SHP77 treated with DMSO at 0.1 percent for 48 hours (cell line): ENCODE data around the gene HEATR1.
"Not testable (repeated sequence)": the region's sequence is repeated elsewhere in the genome, so short reads cannot be mapped to it uniquely, and the experiment has no call there.

ENCODE experiments used
- DNase-seq: peaks from one replicate; lab custom pipeline; 2025; lab: John Stamatoyannopoulos, UW

Gene HEATR1

DNA sequence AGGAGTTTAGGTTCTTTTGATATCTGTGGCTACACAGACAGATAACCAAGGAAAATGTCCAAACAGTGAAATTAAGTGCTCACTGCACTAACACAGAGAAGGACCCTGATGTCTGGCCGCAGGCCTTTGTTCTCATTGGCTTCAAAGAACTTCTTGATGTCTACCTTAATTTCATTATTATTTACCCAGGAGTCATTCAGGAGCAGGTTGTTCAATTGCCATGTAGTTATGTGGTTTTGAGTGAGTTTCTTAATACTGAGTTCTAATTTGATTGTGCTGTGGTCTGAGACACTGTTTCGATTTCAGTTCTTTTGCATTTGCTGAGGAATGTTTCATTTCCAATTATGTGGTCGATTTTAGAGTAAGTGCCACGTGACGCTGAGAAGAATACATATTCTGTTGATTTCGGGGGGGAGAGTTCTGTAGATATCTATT lies 95.7 kb downstream of the HEATR1 start:
- no peak for DNase-seq

DNA sequence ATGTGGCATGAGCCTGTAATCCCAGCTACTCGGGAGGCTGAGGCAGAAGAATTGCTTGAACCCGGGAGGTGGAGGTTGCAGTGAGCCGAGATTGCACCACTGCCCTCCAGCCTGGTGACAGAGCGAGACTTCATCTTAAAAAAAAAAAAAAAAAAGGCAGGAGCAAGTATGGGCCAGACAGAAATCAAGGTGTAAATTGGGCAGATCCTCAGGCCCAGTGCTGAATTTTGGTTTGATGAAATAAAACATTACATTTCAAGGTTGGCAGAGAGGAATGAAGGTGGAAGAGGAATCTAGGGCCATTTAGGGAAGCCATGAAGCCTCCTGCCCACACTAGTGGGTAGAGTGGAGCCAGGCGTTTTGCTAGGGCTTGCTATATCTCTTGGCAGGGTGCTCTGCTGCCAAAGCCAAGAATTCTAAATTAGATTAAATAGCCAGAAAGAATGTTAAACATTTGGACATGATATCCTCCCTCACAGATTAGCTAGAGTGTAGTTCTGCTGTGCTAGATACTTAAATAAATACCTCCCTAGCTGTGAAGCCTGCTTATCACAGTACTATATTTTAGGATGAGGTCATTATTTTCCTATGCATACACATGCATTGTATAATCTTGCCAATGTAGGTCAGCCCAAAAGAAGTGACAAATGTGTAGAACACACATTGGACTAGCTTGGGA lies 97.2 kb downstream of the HEATR1 start:
- DNase-seq, result no peak

DNA sequence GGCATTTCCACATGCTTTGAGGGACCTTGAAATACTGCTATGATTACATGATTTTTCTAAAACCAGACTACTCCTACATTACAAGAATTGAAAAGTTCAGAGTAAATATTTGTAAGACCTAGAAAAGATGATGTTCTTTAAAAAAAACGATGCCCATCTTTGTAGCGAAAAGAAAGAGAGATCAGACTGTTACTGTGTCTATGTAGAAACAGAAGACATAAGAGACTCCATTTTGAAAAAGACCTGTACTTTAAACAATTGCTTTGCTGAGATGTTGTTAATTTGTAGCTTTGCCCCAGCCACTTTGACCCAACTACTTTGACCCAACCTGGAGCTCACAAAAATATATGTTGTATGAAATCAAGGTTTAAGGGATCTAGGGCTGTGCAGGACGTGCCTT lies 100.0 kb downstream of the HEATR1 start:
- not testable (repeated sequence) for DNase-seq

DNA sequence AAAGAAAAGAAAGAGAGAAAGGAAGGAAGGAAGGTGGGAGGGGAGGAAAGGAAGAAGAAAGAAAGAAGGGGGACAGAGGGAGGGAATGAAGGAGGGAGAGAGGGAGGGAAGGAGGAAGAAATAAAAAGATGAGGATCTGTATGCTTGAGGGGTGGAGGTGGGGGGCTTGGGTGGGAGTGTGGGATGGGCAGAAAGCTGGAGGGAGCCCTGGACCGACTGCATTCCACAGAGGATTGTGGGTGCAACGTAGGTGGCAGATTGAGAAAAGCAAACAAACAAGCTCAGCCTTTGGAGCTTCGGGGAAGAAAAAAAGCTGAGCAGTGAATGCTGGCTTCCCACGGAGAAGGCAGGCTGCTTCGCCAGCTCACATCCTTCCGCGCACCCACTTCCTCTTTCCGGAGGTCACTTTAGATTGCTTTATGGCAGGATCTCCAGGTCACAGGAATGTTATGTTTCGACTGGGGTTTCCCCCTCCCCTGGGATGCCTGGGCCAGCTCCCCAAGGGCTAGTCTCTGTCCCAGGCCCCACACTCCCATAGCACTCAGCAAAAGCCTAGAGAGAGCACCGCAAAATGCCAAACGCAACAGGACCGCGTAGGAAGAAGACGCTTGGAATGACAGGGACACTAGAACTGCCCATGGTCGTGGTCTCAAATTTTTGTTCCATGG lies 101.2 kb downstream of the HEATR1 start:
- DNase-seq, result no peak

DNA sequence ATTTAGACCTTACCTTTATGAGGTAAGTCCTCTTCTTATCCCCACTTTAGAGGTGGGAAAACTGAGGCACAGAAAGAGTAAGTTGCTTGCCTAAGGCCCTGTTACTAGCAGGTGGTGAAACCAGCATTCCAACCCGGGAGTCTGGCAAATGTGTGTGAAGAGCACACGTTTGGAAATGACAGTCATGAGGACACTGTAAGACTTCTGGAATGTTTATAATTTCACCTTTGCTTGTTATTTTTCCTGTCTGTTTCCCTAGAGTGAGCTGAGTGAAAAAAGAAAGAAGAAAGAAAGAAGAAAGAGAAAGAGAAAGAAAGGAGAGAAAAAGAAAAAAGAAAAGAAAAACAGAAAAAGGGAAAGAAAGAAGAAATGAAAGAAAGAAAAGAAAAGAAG lies 101.7 kb downstream of the HEATR1 start:
- DNase-seq, result no peak

DNA sequence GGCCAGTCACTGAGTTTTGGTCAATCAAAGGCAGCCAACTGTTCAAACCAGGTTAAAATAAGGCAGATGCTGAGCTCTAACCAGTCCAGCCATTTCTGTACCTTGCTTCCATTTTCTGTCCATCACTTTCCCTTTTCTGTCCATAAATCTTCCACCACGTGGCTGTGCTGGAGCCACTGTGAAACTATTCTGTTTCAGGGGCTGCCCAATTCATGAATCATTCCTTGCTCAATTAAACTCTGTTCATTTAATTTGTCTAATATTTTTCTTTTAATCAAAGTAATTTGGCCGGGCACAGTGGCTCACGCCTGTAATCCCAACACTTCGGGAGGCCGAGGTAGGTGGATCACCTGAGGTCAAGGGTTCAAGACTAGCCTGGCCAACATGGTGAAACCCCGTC lies 103.2 kb downstream of the HEATR1 start:
- DNase-seq, result no peak
